HG03280 (cell line): Measurements from ENCODE around the gene TRIM28.
"Not testable (repeated sequence)": the region's sequence is repeated elsewhere in the genome, so short reads cannot be mapped to it uniquely, and the experiment has no call there.

Experiments
- ATAC-seq: cut with Tn5 transposase; IDR thresholded peaks from one replicate; pipeline ENCODE4 v1.9.1; 2021; ENCODE audit warnings: mild to moderate bottlenecking, moderate library complexity; ENCODE audit not compliant: unreplicated experiment

The TRIM28 gene

GRCh38 chr19:58543826-58544590, at the start of gene TRIM28:
Gene TRIM28, plus strand, starts transcription at chr19:58544064. Its CDS starts 694 bp downstream, at chr19:58544758.
- peak; percentile 73 for ATAC-seq

DNA sequence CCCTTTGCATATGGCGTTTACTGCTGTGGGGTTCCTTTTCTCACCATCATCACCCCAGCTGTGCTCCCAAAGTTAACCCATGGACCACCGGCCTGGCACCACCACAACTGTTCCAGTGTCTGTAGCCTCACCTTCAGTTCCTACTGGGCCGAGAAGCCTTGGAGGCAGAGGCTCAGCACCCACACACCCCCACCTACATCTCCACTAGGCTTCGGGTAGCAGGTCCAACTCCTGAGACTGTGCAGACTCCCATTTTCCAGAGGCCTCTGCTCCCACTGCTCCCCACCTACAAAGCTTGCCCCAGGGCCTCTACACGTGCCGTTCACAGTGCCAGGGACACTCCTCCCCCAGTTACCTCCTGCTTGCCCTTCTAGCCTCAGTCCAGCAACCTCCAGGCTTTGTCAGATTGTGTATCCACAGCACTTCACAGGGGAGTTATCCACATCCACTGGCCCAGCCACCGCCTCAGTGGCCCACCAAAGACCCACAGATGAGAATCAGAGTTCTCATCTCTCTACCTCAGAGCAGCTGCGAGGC, 46.2 kb upstream of the TRIM28 start:
- no peak for ATAC-seq

DNA sequence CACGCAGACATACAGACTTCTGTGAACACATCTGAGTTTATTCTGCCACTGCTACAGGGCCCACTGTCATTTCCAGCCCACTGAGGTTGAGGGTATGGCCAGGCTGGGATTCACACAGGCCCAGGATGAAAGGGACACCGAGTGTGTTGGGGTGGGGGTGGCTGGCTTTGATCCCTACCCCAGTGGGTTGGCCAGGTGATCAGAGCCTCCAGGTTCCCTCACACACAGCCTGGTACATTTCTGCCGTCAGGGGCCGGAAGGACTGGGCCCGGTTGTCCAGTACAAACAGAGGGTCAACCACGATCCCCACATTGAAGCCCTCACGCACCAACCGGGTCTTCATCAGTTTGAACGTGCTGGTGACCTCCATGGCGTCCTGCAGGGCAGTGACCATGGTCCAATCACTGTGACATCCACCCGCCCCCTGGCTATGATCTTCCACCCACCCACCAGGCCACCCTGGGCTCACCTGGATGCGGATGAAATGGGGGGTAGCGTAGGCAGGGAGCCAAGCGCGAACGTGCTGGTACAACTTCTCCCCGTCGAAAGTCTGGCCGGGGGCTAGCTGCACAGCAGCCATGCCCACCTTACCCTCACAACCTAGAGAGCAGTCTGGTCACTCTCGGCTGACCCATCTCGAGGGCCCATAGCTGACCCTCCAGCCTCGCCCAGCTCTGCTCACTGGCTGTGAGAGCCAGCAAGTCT, 45.4 kb upstream of the TRIM28 start:
- ATAC-seq = no peak

- peak; percentile 94 for ATAC-seq
These were observed 44.6 kb upstream of the TRIM28 start for GRCh38 chr19:58499021-58499927.

GRCh38 chr19:58500242-58500641, 43.6 kb upstream of the TRIM28 start:
- ATAC-seq = no peak

DNA sequence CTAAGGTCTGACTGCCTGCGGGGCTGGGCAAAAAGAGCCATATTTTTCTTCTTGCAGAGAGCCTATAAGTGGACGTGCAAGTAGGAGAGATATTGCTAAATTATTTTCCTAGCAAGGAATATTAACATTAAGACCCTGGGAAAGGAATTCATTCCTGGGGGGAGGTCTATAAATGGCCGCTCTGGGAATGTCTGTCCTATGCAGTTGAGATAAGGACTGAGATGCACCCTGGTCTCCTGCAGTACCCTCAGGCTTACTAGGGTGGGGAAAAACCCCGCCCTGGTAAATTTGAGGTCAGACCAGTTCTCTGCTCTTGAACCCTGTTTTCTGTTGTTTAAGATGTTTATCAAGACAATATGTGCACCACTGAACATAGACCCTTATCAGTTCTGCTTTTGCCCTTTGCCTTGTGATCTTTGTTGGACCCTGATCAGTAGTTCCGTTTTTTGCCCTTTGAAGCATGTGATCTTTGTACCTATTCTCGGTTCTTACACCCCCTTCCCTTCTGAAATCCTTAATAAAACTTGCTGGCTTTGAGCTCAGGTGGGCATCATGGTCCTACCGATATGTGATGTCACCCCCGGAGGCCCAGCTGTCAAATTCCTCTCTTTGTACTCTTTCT, 36.2 kb upstream of the TRIM28 start:
- ATAC-seq = not testable (repeated sequence)

GRCh38 chr19:58509731-58510083, 34.2 kb upstream of the TRIM28 start:
- ATAC-seq = no peak

DNA sequence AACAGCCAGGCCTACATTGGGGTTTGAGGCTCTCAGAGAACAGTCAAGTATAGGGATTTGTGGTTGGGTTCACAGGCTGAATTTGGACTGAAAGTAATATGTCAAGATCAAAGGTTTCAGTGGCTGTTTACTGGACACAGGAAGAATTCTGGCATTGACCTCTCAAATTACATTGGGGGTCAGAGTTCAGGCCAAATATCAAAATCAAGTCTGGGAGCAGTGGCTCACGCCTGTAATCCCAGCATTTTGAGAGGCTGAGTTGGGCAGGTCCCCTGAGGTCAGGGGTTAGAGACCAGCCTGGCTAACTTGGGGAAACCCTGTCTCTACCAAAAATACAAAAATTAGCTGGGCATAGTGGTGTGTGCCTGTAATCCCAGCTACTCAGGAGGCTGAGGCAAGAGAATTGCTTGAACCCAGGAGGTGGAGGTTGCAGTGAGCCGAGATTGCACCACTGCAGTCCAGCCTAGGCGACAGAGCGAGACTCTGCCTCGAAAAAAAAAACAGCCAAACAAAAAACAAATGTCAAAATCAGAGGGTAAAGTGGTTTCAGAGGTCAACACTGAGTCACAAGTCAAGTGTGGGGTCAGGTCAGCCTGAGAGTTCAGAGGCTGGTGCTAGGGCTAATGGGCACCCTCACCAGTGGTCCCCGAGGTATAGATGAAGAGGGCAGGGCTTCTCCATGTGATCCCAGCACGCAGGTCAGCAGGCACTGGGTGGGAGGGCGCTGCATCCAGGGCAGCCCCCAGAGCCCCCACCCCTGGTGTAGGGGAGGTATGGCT, 33.6 kb upstream of the TRIM28 start:
- no peak for ATAC-seq

DNA sequence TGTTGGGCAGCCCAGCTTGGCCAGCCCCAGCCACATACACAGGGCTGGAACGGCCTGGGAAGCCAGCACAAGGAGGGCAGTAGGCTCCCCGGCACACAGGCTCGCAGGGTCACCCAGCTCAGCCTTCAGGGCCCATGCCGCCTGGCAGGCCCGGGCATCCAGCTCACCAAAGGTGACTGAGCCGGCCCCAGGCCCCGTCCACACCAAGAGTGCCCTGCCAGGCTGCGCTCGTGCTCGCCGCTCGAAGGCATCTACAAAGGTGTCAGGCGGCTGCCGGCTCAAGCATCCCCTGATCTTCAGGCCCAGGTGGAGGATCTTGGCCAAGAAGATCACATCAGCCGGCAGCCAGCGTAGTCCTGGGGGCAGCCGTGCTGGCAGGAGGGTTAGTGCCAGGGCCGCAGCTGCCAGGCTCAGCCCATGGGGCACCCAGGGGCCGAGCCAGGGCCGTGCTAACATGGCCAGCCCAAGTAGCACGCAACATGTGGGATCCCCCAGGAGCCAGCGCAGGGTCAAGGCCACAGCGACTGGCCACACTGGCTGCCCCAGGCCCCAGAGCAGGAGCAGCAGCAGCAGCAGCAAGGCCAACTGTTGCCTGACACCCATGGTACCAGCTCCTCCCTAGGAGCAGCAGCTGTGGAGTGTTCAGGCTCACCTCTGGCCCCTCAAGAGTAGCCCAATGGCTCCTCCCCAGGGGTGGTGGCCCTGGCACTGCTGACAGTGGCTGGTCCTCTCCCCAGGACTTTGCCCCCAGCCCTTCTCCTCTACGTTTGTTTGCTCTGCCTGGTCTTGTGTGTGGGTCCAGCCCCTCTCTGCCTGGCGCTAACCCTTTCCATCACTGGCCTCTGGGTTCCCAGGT, 32.3 kb upstream of the TRIM28 start, which contains the start of gene SLC27A5:
Gene SLC27A5, minus strand, starts transcription at position 640 of the 856 bp plus-strand sequence. Its CDS starts 37 bp downstream, at position 603.
- no peak for ATAC-seq

DNA sequence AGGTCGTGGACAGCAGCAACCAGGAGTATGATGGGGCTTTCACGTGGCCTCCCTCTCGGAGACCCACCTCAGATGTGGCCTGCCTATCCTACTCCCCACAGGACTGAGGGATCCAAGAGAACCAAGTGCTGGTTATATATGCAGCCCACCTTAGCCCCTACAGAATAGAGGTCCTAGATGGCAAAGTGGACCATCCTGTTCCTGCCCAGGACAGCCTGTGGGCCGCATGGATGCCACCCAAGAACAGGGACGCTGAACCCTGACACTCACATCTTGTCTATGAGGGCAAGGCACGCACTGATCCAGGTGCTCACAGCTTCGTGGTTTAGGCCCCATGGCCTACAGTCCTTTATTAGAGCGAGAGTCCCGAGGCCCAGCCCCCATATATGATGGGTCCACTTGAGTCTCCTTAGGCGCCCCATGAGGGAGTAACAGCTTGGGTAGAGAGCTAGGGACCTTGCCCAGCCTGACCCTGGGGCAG, 30.6 kb upstream of the TRIM28 start:
- ATAC-seq = no peak

DNA sequence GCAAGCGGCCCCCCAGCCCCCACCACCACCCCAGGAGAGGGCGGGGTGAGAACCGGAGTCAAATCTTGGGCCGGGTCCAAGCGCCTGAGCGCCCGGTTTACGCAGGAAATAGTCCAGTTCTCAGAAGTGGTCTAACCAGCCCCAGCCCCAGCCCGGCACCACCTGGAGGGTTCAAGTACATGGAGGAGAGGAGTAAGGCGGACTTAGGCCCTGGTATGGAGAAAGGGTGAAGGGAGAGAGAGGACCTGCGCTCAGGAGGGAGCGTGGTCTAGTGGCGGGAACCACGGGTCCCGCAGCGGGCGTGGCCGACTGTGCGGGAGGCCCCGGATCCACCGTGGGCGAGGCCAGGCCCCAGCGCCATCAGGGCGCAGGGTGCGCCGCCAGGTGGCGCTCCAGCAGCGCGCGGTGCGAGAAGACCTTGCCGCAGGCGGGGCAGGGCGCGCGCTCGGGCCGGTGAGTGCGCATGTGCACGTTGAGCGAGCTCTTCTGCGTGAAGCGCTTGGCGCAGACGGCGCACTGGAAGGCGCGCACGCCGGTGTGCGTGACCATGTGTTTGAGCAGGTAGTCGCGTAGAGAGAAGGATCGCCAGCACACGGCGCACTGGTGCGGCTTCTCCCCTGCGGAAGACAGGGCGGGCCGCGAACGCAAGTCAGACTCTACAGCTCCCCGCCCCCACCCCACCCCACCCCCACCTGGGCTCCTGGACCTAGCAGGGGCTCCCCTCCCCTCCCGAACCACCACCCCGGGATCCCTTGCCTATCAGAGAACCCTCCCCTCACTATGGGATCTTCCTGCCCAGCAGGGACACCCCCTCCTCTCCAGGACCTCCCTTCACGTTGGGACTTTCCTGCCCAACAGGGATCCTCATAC, 29.9 kb upstream of the TRIM28 start:
- ATAC-seq = peak; percentile 81

DNA sequence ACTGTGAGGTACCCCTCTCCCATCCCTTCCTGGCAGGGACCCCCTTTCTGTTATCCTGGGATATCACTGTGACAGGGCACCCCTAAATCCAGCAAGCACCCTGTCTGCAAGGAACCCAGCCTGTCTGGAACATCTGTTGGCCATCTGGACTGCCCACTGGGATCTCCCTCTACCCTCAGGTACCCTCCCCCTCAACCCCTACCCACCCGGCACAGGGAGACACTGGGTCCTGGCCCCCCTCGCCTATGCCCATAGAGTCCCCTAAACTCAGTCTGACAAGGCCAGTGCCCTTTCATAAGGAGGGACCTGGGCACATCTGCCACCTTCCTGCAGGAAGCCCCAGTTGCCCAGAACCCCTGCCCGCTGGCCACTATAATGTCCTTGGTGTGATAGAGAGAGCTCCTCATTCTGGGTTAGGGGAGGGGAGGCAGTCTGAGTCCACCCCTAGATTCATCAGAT, 29.3 kb upstream of the TRIM28 start:
- ATAC-seq = no peak

DNA sequence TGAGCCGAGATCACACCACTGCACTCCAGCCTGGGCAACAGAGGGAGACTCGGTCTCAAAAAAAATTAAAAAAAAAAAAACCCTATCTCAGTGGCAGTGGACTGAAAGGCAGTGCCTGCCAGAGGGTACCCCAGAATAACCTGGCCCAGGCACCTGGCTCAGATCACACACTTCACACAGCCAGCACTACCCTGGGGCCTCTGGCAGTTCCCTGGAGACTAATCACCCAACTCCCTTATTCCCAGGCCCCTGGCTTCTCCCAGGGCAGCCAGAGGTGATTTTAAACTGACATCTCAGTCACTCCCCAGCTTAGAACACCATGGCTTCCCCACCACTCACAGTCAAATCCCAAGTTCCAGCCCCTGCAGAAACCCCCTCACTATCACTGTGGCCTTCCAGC, 28.6 kb upstream of the TRIM28 start:
- no peak for ATAC-seq

GRCh38 chr19:58516246-58516836, 27.5 kb upstream of the TRIM28 start:
- ATAC-seq = no peak

DNA sequence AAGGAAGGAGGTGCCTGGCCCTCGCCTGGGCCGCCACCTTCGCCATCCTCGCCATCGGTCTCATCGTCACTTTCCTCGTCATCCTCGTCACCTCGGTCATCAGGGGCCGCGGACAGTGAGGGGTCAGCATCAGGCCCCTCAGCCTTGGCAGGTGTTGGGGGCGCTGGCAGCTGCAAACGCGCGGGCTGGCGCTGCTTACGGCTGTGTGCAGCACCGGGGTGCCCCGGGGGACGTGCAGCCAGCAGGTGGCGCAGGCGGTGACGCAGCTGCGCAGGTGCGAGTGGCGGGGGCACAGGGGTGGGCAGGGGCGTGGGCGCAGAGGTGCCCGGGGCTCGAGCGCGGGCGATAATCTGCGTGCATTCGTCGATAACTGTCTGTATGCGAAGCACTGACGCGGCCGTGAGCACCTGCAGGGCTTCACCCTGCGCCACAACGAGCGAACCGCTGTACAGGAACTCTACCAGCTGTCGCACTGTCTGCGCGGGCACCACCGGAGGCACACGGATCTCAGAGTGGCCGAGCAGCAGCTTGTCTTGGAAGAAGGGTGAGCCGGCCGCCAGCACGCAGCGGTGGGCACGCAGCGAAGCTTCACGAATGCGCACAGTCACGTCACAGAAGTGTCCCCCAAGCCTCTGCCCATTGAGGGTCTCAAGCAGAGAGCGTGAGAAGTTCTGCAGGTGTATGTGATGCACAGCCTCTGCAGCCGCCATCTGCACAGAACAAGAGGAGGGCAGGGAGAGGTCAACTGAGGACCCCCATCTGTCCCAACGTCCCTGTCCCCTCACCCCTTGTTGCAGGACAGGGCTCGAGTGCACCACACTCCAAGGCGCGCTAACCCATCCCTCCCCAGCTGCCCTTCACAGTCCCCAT, 26.7 kb upstream of the TRIM28 start:
- no peak for ATAC-seq
